GM10266 (cell line): ENCODE results near the gene MRRF.

ENCODE experiments used
- DNase-seq: peaks from one replicate; pipeline ENCODE4 v3.0.0; 2012; ENCODE audit errors: extremely low spot score
- CTCF ChIP-seq: IDR thresholded peaks from 2 replicates; pipeline ENCODE4 v1.5.1; 2012; ENCODE audit warnings: mild to moderate bottlenecking, low read depth; ENCODE audit not compliant: control insufficient read depth, insufficient read depth; ENCODE audit errors: missing control alignments

The MRRF gene

DNA sequence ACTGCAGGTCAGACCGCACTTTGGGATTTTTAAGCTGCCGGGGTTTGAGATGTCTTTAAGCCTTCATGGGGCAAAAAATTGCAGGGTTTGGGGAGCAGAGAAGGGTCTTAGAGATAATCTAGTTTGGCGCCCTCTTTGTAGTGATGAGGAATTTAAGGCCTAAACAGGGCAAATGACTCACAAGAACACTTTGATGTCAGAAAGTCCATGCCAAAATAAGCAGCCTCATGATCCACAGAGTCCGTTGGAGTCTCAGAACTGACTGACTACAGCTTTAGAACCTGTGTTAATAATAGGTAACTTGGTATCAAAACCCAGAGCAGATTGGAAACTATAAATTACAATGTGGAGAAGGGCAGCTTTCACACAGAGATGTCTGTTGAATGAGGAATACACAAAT is 70.2 kb downstream of the MRRF start:
- DNase-seq, result no peak
- no peak for TF ChIP-seq CTCF

GRCh38 chr9:122336189-122336588 is 71.5 kb downstream of the MRRF start:
- TF ChIP-seq CTCF, result no peak
- DNase-seq, result no peak

- no peak for TF ChIP-seq CTCF
- no peak for DNase-seq
Observed at GRCh38 chr9:122336866-122337555, 72.3 kb downstream of the MRRF start.

DNA sequence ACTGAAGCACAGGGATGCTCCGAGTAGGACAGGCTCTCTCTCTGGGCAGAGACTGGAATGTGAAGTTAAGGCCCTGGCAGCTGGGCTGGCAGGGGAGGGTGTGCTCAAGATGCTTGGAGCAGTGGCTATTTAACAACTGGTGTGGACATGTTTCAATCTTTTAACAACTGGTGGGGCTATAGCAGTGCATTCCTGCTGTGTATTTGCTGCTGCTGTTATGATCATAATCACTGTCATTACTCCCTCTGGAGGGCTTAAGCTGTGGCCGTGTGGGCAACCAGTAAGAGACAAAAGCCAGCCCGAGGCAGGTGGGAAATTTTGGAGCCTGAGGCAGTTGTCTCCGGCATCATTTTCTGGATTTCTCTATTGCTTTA is 72.9 kb downstream of the MRRF start:
- TF ChIP-seq CTCF, result no peak
- DNase-seq, result no peak

DNA sequence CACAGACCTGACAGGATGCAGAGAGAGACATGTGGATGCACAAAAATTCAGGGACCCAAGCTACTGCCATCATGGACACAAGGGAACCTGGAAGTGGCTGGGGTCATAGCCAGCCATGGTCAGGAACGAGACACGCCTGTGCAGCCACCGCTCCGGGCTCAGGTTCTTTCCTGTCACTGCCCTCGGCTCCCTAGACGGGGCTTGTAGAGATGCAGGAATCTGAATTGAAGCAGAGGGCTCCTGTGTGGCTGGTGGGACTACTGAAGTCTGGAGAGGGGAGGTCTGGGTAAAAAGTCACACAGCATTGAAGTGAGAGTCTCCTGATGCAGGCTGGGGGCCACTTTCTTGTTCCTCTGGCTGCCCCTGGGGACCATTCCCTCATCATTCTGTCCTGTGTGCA is 73.9 kb downstream of the MRRF start:
- no peak for DNase-seq
- TF ChIP-seq CTCF, result no peak

- DNase-seq, result no peak
- no peak for TF ChIP-seq CTCF
Observed at GRCh38 chr9:122338994-122339393, 74.3 kb downstream of the MRRF start.

GRCh38 chr9:122339579-122339978 is 74.9 kb downstream of the MRRF start:
- TF ChIP-seq CTCF, result no peak
- no peak for DNase-seq
